OCI-LY1 (cell line): ENCODE data around the gene DOCK3.
"Not testable (repeated sequence)": the region's sequence is repeated elsewhere in the genome, so short reads cannot be mapped to it uniquely, and the experiment has no call there.

Experiments
- EZH2 ChIP-seq: fragments of 200-600 bp; sonication (generic), shearing (Covaris generic); IDR thresholded peaks from 2 replicates; pipeline ENCODE4 v1.8.0; 2017; ENCODE audit warnings: borderline replicate concordance, mixed run types, mild to moderate bottlenecking, antibody characterized with exemption, low read length, moderate library complexity, mixed read lengths
- TF ChIP-seq, protein P1 (sequence below): fragments of 200-600 bp; sonication (generic), shearing (Covaris generic); IDR thresholded peaks from 2 replicates; pipeline ENCODE4 v1.5.1; 2017; ENCODE audit warnings: mild to moderate bottlenecking, antibody characterized with exemption, low read length, moderate library complexity, mixed read lengths

DNA sequence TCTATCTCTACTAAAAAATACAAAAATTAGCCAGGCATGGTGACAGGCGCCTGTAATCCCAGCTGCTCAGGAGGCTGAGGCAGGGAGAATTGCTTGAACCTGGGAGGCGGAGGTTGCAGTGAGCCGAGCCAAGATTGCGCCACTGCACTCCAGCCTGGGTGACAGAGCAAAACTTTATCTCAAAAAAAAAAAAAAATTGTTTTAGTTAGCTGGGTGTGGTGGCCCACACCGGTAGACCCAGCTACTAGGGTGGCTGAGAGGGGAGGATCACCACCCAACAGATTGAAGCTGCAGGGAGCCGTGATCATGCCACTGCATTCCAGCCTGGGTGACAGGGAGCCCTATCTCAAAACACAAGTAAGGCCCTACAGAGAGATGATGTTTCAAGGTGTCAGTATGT is 712.6 kb downstream of the DOCK3 start:
- TF ChIP-seq, protein P1, sequence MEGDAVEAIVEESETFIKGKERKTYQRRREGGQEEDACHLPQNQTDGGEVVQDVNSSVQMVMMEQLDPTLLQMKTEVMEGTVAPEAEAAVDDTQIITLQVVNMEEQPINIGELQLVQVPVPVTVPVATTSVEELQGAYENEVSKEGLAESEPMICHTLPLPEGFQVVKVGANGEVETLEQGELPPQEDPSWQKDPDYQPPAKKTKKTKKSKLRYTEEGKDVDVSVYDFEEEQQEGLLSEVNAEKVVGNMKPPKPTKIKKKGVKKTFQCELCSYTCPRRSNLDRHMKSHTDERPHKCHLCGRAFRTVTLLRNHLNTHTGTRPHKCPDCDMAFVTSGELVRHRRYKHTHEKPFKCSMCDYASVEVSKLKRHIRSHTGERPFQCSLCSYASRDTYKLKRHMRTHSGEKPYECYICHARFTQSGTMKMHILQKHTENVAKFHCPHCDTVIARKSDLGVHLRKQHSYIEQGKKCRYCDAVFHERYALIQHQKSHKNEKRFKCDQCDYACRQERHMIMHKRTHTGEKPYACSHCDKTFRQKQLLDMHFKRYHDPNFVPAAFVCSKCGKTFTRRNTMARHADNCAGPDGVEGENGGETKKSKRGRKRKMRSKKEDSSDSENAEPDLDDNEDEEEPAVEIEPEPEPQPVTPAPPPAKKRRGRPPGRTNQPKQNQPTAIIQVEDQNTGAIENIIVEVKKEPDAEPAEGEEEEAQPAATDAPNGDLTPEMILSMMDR = not testable (repeated sequence)
- TF ChIP-seq EZH2 = not testable (repeated sequence)
